Stimulated activated CD4-positive, alpha-beta T cell treated with anti-CD3 and anti-CD28 coated beads, Interleukin-12 subunit alpha, Interleukin-12 subunit beta, amount 100 ng/mL, for 48 hours (primary cell): ENCODE results near the gene SPRR1B.
"Not testable (repeated sequence)": the region's sequence is repeated elsewhere in the genome, so short reads cannot be mapped to it uniquely, and the experiment has no call there.

Experiments
- DNase-seq, 3 donors: peaks; one replicate each; pipeline ENCODE4 v3.0.0-alpha.2; 2020; ENCODE audit warnings: low read depth in 2 of 3, low spot score in 1 of 3

SPRR1B gene, protein sequence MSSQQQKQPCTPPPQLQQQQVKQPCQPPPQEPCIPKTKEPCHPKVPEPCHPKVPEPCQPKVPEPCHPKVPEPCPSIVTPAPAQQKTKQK

DNA sequence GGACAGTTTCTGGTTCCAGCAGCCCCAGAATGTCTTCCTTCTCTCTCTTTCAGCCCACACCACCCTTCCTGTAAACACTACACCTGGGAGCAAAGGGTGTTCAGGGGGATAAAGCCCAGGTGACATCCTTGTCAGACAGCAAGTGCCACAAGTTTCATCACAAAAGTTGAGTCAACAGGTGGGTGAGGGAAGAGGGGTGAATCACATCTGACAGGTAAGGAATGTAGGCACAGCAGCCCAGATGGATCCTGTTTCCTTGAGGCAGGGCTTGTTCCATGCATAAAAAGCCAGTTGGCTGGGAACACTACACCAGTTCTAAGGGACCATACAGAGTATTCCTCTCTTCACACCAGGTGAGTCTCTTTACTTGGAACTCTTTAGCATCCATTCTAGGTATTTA lies at the start of gene SPRR1B:
TSS of gene SPRR1B (plus strand) at position 309 of the 400 bp plus-strand sequence. CDS start 1,143 bp downstream, outside the sequence.
- no peak for DNase-seq

DNA sequence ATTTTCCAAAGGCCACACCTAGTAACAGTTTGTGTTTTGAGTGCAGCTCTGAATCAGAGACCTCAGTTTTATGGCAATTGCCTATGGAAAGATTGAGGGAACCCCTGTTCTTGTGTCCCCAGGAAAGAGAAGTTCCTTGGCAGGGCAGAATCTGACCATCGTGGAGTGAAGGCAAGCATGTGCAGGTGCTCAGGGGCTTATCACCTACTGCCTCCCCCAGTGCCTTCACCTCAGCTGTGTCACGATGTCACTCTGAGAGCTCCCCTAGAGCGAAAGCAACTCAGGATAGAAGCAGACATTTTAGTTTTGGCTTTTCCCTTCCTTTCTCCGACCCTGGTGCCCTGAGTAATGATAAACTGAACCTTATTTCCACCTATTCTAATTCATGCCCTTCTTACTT lies 48.9 kb upstream of the SPRR1B start:
- DNase-seq = no peak

DNA sequence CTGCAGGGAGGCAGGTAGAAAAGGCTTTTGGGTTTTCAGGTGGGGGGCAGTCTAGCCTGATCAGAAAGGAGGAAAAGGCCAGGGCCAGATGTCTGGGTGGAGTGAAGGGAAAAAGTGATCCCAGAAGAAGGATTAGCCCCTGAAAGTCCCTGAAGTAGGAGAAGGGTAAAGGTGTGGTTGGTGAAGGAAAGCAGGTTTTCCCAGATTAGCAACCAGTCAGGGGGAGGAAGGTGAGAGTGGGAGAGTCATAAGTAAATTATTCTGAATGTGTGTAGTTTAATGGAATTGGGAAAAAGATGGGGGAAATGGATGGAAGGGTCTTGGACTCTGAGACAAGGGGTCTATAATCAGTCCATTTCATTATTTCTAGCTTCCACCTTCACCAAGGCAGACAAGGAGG lies 47.8 kb upstream of the SPRR1B start:
- no peak for DNase-seq

DNA sequence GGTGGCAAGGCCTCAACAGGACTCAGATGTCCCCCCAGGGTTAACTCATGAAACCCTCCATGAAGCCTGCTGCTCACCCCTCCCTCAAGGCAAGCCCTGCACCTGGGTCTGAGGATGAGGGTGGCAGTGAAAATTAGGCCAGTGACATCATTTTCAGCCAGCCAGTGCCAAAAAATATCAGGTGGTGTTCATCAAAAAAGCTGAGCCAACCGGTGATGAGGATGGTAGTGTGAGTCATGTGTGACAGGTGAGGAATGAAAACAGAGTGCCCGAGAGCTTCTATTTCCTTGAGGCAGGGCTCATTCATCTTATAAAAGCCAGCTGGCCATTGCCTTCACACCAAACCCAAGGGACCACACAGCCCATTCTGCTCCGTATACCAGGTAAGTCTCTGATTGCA lies 47.3 kb upstream of the SPRR1B start, which contains the start of gene SPRR1A:
TSS of gene SPRR1A (plus strand) at position 339 of the 400 bp plus-strand sequence. CDS start 1,150 bp downstream, outside the sequence.
- DNase-seq = no peak

DNA sequence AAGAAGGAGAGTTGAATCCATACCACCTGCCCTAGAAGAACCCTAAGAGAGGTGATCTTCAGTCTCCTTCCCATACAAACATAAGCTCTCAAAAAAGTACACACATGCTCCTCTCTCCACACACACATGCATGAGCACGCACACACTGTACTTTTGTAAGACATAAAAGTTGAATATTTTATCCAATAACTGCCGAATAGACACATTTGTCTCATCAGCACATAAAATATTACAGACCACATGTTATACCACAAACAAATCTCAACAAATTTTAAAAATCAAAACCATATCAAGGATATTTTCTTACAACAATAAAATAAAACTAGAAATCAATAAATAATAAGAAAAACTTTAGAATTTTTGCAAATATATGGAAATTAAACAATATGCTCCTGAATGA lies 44.4 kb upstream of the SPRR1B start:
- no peak for DNase-seq

DNA sequence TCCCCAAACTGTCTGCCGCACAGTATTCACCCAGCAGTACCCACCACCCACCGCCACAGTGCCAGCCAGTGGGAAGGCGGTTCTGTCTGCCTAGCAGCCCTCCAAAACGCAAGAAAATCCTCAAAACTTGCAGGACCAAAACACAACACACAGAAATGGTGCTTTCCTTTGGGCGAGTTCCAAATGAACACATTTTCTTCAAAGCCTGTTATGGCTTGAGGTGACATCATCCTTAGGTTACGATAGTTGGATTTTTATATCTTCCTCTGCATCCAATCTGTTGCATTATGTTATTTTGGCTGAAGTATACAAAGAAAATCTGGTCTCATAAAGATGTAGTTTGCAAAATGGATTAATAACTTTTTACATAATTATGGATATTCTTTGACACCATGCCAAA lies 37.8 kb upstream of the SPRR1B start:
- DNase-seq = no peak

DNA sequence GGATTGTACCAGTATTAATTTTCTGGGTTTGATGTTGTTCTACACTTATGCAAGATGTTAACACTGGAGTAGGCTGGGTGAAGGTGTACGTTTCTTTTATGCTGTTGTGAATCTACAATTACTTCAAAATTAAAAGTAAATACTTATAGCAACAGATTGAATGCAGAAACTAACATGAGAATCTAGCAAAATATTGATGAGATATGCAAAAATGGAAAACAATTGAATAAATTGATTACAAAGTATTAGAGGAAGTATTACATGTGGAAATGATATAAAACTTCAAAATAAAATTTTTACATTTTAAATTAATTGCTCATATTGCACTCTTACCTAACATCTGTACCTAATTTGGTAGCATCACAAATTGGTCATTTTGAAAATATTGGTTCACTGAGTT lies 35.2 kb upstream of the SPRR1B start:
- no peak for DNase-seq

DNA sequence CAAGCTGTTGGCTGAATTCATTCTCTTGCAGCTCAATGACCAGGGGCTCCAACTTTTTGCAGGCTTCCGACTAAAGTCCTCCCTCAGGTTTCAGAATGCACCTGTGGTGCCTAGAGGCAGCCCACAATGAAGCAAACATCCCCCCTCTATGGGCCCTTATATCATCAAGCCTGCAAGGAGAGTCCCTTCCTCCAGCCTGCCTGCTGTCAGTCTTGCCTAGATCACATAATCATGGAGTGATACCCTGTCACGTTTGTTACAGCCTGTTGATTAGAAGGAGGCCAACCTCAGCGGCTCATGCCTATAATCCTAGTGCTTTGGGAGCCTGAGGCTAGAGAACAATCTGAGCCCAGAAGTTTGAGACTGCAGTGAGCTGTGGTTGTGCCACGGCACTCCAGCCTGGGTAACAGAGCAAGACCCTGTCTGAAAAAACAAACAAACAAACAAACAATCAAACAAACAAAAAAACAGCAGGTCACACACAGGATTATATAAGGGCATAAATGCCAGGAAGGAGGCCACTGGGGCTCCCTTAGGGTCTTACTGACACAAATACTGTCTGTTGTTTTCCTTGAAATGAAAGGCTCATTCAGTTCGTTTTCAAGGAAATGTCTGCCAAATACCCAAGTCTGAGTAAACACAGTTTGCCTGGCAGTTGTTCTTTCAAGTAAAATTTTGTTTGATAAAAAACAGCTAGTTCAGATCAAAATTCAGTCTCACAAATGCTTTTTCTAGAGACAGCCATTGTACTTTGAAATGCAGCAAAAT lies 34.2 kb upstream of the SPRR1B start:
- DNase-seq = no peak

DNA sequence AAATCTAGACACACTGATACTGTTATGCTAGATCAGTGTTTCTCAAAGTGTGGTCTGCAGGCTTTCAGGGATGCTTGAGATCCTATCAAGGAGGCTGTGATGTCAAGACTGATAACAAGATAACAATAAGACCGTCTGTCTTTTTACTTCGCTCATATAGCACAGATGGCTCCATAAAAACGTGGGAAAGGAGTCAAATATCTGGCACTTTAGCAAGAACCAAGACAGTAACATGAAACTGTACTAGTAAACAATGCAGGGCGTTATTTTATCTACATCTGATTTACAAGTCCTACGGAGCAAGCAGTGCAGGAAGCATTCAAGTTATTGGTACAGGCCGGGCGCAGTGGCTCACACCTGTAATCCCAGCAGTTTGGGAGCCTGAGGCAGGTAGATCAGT lies 33.1 kb upstream of the SPRR1B start:
- DNase-seq = no peak

DNA sequence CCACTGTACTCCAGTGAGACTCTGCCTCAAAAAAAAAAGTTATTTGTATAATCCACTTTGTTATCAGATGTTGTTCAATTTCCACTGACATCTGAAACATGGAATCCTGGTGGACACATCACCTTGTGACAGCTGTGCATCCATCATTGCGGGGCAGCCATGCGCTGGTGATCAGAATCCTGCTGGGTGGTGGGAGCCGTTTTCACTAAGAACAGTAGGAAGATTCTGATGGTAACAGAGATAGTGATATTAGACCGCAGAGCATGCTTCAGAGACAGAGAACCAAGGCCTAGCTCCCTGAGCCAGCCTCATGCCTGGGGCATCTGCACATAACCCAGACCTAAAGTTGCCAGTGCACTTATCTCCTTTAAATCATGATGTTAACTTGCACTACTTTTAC lies 32.5 kb upstream of the SPRR1B start:
- no peak for DNase-seq

DNA sequence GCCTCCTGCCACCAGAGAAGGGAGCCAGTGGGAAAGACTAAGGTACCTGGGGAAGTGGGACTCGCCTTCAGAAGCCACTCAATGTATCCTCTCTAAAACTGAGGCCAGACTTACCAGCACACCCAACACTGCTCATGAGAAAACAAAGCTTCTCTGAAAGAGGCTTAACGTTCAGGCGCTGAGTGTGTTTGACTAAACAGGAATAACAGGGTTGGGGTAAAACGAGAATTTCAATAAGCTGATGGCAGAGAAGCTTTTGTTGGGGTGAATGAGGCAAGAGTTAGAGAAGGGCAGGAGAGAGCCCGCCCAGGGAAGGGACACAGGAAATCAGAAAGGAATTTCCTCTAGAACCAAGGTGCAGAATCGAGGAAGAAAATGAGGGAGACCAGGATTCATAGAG lies 31.2 kb upstream of the SPRR1B start:
- no peak for DNase-seq

DNA sequence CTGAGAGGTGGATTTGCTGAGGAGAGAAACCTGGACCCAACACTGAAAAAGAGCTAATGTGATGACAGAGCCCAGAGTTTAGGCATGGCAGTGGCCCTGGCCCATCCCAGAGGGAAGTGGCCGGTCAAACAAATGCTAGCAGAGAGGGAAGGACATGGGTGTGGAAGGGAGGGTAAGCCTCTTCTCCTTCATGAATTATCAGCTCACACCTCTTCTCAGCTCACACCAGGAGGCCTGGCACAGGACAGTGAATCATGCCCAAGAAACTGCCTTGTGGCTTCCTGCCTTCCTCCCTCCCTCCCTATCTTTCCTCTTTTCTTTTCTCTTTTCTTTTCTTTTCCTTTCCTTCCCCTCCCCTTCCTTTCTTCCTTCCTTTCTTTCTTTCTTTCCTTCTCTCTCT lies 30.7 kb upstream of the SPRR1B start:
- no peak for DNase-seq

DNA sequence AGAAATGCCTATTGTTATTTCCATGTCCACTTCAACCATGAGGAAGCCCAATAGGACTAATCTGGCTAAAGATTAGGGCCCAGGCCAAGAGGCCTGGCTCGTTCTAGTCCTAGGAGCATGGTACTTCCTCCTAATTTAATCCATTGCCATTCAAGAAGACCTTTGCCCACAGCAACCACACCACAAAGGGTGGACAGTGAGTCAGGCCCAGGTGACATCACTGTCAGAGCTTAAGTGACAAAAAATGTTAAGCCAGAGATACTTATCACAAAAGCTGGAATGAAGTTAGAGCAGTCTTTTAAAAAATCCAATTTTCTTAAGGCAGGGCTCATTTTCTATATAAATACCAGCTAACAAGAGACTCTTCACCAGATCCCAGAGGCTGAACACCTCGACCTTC lies 29.6 kb upstream of the SPRR1B start, which contains the start of gene SPRR3:
TSS of gene SPRR3 (plus strand) at position 368 of the 400 bp plus-strand sequence. CDS start 1,272 bp downstream, outside the sequence.
- DNase-seq = no peak

DNA sequence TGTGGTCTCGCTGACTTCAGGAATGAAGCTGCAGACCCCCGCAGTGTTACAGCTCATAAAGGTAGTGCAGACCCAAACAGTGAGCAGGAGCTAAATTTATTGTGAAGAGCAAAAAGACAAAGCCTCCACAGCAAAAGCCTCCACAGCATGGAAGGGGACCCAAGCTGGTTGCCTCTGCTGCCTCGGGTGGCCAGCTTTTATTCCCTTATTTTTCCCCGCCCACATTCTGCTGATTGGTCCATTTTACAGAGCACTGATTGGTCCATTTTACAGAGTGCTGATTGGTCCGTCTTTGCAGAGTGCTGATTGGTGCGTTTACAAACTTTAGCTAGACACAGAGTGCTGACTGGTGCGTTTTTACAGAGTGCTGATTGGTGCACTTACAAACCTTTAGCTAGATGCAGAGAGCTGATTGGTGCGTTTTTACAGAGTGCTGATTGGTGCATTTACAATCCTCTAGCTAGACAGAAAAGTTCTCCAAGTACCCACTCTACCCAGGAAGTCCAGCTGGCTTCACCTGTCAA lies 19.7 kb upstream of the SPRR1B start:
- DNase-seq = not testable (repeated sequence)

DNA sequence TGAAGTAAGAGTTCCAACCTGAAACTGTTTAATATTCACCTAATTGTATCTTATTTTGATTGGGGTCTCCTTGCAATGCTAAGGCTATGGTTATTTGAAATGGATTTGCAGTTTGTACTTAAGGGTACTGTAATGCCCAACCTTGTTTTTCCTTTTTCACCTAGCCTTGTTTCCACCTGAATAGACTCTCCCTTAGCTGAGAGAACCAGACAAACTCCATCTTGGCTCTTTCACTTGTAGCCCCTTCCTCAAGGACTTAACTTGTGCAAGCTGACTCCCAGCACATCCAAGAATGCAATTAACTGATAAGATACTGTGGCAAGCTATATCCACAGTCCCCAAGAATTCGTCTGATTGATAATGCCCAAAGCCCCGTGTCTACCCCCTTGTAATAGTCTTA lies 9.2 kb upstream of the SPRR1B start:
- DNase-seq = not testable (repeated sequence)

DNA sequence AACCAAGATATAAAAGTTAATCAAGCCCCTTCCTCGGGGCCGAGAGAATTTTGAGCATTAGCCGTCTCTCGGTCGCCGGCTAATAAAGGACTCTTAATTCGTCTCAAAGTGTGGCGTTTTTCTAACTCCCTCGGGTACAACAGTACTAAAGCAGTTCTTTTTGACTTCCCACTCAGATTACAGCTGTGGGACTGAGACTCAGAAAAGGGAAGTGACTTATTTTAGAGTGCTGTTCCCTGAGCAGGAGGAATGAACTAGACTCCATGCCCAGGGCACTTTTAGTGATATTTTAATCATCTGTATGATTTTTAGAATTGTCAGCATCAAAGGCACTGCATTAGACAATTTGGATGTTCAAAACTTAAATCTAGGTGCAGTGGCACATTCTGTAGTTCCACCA lies 8.7 kb upstream of the SPRR1B start:
- DNase-seq = not testable (repeated sequence)

DNA sequence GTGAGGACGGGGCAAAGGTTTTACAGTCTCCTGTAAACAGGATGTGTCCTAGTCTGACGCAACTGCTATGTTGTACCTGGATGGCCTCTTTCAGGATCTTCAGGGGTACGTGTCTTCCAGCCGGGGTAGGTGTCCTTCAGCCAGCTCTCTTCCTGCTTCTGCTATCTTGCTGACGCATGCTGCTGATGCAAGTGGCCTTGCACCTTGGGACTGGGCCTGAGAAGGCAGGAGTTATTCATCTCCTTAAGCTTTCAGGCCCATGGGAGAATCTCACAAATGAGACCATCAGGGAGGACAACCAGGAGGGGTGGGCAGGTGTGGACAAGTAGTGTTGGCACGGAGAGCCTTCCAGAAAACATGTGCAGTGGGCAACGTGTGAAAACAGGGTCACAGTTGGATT lies 7.9 kb upstream of the SPRR1B start:
- DNase-seq = no peak

DNA sequence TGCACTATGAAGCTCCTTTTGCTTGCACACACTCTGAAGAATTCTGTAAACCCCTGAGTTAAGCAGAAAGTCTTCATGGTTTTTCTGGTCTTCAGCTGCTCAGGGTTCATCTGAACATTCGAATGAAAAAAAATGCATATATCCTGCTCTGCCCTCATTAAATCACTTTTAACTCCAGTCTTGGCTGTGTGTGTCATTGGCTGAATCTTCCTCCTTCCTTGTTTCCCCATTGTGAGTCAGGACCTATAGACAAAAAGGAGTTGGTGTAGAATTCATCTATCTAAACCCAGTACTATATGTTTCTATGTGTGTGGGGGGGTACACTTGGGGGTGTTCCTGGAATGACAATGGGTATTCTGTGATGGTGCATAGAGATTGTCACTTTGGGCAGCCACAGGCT lies 6.6 kb upstream of the SPRR1B start:
- DNase-seq = no peak

DNA sequence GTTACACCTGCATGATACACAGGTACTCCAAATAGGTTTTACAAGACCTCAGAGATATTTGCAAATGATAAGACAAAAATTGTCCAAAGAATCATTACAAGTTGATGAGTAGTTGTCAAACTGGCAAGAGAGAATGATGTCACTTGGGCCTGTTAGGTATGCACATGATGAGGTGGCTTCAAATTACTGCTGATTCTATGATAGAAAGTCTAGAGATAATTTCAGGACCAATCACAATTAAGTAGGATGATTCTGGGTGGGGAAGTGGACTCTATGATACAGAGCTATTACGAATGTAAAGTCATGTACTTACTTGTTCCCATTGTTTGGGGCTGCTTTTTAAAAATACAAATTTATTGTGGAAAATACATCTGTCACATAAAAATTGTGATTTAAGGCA lies 5.2 kb upstream of the SPRR1B start:
- DNase-seq = no peak

DNA sequence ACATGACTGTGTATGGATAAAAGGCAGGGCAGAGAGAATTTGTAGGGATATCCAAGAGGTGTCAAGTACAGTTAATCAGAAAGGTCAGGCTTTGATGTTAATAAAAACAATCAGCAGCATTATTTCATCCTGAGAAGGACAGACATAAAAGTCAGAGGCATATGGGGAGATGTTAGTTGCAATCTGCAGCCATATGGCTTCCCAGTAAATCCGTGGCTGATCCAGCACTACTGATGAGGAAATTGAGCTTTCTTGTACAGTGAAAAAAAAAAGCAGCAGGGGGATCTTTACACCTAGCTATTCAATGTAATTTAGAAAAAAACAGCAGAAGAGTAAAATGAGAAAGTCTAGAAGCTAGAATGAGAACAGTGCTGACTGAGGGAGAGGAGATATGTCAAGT lies 2.2 kb upstream of the SPRR1B start:
- DNase-seq = no peak

DNA sequence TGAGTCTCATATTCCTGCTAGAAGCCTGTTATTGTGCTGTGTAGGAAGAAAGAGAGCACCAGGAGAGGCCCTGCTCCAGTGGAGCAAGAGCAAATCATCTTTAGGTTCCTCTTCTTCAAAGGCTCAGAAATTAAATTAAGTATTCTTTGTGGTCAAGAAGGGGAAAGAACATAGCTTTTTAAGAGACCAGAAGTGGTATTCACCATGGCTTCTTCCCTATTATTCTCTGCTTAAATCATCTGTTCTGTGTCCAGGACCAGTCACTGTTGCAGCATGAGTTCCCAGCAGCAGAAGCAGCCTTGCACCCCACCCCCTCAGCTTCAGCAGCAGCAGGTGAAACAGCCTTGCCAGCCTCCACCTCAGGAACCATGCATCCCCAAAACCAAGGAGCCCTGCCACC lies 1.1 kb downstream of the SPRR1B start:
- DNase-seq = no peak

DNA sequence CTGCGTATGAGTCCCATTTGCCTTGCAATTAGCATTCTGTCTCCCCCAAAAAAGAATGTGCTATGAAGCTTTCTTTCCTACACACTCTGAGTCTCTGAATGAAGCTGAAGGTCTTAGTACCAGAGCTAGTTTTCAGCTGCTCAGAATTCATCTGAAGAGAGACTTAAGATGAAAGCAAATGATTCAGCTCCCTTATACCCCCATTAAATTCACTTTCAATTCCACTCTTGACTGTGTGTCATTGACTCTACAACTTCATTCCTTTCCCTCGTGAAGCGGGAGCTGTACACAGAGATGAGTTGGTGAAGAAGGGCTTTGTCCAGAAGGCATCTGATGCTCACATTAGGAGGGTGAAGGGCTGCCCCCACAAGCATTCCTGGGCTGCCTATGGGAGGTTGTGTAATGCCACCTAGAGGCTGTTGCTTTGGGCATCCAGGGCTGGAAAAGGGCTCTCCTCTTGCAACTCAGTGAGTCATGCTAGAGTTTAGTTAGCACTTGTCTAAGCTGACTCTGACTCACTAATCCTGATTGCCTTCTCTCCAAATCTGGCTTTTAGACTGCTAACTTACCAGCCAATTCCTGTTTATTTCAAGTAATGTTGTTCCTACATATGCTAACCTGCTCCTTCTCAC lies 1.8 kb downstream of the SPRR1B start:
- no peak for DNase-seq
